Brain microvascular endothelial cell (primary cell): ENCODE data around the gene MPP7.
"Not testable (repeated sequence)": the region's sequence is repeated elsewhere in the genome, so short reads cannot be mapped to it uniquely, and the experiment has no call there.

ENCODE experiments used
- DNase-seq: peaks from one replicate; pipeline ENCODE4 v3.0.0-alpha.2; 2020
- H3K27ac ChIP-seq: fragments of 250-450 bp; sonication (Bioruptor Pico); 2 replicates; pipeline ENCODE4 v1.5.1; 2020; ENCODE audit warnings: mild to moderate bottlenecking, moderate library complexity
- H3K27me3 ChIP-seq: fragments of 250-450 bp; sonication (Bioruptor Pico); replicated peaks from 2 replicates; pipeline ENCODE4 v1.5.1; 2020; ENCODE audit warnings: mild to moderate bottlenecking
- H3K36me3 ChIP-seq: fragments of 250-450 bp; sonication (Bioruptor Pico); replicated peaks from 2 replicates; pipeline ENCODE4 v1.5.1; 2020; ENCODE audit warnings: mild to moderate bottlenecking
- H3K4me3 ChIP-seq: 2 replicates; pipeline ENCODE4 v1.5.1; 2011; ENCODE audit warnings: low read depth, mild to moderate bottlenecking, control low read depth, low read length, moderate library complexity
- in situ Hi-C: cut with HindIII; loops from 2 replicates; pipeline ENCODE4 v1.10.0; 2017; ENCODE audit warnings: low sequenced_read_pairs, low pct_ligation_motif_present
- TF ChIP-seq, protein P1 (sequence below): IDR thresholded peaks from 2 replicates; pipeline ENCODE4 v1.5.1; 2011; ENCODE audit warnings: low read depth, mild to moderate bottlenecking, moderate library complexity, low read length, control low read depth, inconsistent platforms; ENCODE audit errors: missing control alignments

Gene MPP7

DNA sequence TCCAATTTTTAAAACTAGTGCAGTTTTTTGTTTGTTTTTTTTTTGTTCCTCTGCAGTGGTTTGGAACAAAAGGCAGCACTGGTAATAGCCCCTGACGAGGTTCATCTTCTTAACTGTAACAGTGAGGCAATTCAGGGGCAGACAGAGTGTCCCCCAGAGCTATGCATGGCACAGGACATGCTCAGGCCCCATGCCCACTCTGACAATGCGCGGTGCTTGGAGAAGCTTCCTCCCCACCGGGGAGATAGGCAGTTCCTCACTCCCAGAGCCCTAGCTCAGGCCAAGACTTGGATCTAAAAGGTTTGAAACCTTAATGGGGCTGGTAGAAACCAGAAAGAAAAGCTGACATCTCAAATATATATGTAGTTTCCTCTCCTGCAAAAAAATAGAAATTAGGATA is 17.9 kb upstream of the MPP7 start:
- no peak for DNase-seq
- in situ Hi-C loops, result no loop called here

DNA sequence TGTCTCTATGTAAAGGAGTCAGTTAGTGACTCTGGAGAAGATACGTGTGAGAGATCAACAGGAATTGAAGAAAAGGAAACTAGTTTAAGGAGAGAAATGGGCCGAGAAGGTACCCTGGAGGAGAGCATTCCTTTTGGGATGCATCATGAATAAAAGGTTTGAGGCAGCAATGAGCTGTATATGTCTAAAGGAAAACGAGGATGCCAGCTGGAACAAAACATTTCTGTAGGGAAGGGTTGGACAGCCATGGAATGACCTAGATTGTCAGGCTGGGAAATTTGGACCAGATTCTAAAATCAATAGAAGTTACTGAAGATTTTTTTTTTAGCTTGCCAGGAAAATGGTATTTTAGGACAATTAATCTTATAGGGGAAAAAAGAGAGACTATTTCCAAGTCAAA is 17.2 kb upstream of the MPP7 start:
- in situ Hi-C loops, result no loop called here
- Histone ChIP-seq H3K27me3 (no peaks in the 10 kb centered on the region), H3K4me3 (no peak overlapping the region), H3K27ac (no peak overlapping the region), H3K36me3 (no peaks in the 10 kb centered on the region)
- TF ChIP-seq, protein P1, sequence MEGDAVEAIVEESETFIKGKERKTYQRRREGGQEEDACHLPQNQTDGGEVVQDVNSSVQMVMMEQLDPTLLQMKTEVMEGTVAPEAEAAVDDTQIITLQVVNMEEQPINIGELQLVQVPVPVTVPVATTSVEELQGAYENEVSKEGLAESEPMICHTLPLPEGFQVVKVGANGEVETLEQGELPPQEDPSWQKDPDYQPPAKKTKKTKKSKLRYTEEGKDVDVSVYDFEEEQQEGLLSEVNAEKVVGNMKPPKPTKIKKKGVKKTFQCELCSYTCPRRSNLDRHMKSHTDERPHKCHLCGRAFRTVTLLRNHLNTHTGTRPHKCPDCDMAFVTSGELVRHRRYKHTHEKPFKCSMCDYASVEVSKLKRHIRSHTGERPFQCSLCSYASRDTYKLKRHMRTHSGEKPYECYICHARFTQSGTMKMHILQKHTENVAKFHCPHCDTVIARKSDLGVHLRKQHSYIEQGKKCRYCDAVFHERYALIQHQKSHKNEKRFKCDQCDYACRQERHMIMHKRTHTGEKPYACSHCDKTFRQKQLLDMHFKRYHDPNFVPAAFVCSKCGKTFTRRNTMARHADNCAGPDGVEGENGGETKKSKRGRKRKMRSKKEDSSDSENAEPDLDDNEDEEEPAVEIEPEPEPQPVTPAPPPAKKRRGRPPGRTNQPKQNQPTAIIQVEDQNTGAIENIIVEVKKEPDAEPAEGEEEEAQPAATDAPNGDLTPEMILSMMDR, result no peak
- DNase-seq, result no peak

More for the DNA sequence above, 17.9 kb upstream of the MPP7 start:
- TF ChIP-seq, protein P1, result no peak
- no peak overlapping the region for H3K27ac ChIP-seq
- no peak overlapping the region for H3K4me3 ChIP-seq
- no peaks in the 10 kb centered on the region for H3K27me3 ChIP-seq
- H3K36me3 ChIP-seq, result no peaks in the 10 kb centered on the region

DNA sequence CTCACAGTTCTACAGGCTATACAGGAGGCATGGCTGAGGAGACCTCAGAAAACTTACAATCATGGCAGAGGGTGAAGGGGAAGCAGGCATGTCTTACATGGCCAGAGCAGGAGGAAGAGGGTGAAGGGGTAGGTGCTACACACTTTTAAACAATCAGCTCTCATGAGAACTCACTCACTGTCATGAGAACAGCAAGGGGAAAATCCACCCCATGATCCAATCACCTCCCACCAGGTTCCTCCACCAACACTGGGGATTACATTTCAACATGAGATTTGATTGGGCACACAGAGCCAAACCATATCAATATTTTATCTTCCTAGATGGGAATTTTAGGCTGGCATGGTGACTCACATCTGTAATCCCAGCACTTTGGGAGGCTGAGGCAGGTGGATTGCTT is 16.2 kb upstream of the MPP7 start:
- H3K36me3 ChIP-seq, H3K4me3 ChIP-seq, in situ Hi-C loops, H3K27ac ChIP-seq, H3K27me3 ChIP-seq, DNase-seq: not testable (repeated sequence)

DNA sequence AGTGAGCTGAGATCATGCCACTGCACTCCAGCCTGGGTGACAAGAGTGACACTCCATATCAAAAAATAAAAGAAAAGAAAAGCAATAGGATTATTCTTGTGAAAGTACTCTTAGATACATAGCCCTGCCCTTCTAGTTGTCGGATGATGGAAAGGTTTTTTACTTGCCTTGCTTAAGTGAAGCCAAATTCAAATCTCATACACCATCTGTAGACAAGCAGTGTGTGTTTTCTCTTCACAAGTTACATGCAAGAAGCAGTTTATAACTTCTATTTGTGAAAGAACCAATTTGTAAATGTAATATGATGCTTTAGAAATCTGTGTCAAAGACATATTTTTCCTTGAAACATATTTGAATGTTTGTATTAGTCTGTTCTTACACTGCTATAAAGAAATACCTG is 15.8 kb upstream of the MPP7 start:
- no peaks in the 10 kb centered on the region for H3K36me3 ChIP-seq
- H3K4me3 ChIP-seq, result no peak overlapping the region
- in situ Hi-C loops, result no loop called here
- TF ChIP-seq, protein P1, result no peak
- no peaks in the 10 kb centered on the region for H3K27me3 ChIP-seq
- no peak overlapping the region for H3K27ac ChIP-seq
- no peak for DNase-seq

DNA sequence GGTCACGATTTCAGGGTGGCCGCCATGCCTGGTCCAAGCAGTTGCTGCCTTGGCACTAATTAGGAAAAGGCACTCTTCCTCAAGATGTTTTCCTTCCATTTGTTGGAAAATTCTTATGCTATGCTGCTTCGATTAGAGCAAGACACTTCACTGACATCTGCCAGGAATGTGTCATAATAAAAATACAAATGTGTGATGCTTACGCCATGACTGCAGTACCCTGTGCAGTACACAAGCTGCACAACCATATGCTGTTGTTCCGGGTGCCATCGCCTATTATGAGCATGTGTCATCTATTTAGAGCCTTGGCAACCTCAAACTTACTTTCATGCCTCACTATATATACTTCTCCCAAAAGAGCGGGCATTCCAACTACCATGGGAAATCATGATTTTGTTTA is 14.9 kb upstream of the MPP7 start:
- in situ Hi-C loops, result no loop called here
- no peak overlapping the region for H3K27ac ChIP-seq
- no peak for DNase-seq
- H3K27me3 ChIP-seq, result no peaks in the 10 kb centered on the region
- no peaks in the 10 kb centered on the region for H3K36me3 ChIP-seq
- TF ChIP-seq, protein P1, result no peak
- H3K4me3 ChIP-seq, result no peak overlapping the region

DNA sequence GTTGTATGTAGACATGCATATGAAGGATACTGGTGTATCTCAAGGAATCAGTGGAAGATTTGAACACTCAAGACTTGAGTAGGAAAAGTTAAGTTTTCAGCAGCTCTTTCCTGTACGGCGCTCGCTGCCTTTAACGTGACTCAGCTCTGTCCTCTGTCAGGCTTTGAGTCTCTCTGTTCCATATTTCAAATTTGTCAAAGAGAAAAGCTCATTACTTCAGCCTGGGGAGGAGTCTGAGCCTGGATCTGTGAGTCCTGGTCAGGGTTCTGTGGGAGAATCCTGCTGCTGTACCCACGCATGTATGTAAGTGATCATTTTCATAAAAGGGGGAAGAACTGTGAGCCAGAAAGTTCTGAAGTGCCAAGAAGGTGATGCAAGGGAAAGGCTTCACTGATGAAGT is 13.8 kb upstream of the MPP7 start:
- Histone ChIP-seq H3K27me3 (no peaks in the 10 kb centered on the region), H3K4me3 (no peak overlapping the region), H3K27ac (no peak overlapping the region), H3K36me3 (no peaks in the 10 kb centered on the region)
- no peak for DNase-seq
- in situ Hi-C loops, result no loop called here
- TF ChIP-seq, protein P1, result no peak
